ENCODE data around the gene QKI. TPM values are rescaled to one million over a fixed set of nuclear protein-coding genes. Genes with fewer than 3 reads are reported as not detected.

The QKI gene
- total RNA-seq, 1 experiment from 2014 or later: 50.8 TPM

- DNase-seq: no peak
- no peaks in the 10 kb centered on the region for H4K20me1 ChIP-seq (ENCODE audit: insufficient read depth)
- no peaks in the 10 kb centered on the region for H3K9me2 ChIP-seq (ENCODE audit: insufficient read depth)
- intact Hi-C loops (cut with micrococcal nuclease; ENCODE audit: unreplicated experiment): no loop called here
- no peaks in the 10 kb centered on the region for H3K36me3 ChIP-seq (ENCODE audit: low read depth)
- H3K27me3 ChIP-seq (ENCODE audit: insufficient read depth, low read depth): peaks cover 89% of the 10 kb centered on the region
- CTCF ChIA-PET: no interaction called here
- POLR2A ChIA-PET (ENCODE audit: unreplicated experiment): no interaction called here
- no TSS peak for BruUV-seq (replicated peaks)
- no peaks in the 10 kb centered on the region for H3K9me3 ChIP-seq (ENCODE audit: insufficient read depth, low read depth)
- no peak overlapping the region for H2AFZ ChIP-seq
- H3K4me1 ChIP-seq (replicated peaks; ENCODE audit: insufficient read depth): no peaks in the 10 kb centered on the region
- TF ChIP-seq EZH2 (IDR thresholded peaks at IDR 0.05; ENCODE audit: low read depth) (no peak), CTCF (conservative IDR thresholded peaks at IDR 0.05) (no peak)
- H3K4me2 ChIP-seq: no peak overlapping the region
- no peak overlapping the region for H3K27ac ChIP-seq
- H3K4me3 ChIP-seq: no peak overlapping the region
- no peaks in the 10 kb centered on the region for H3K79me2 ChIP-seq (ENCODE audit: low read depth)
- no peaks in the 10 kb centered on the region for H3F3A ChIP-seq (ENCODE audit: insufficient read depth, low read depth)
These were observed 191.0 kb downstream of the QKI start for GRCh38 chr6:163605385-163606097.

GRCh38 chr6:163607792-163608191, 193.3 kb downstream of the QKI start:
- H3K4me3 ChIP-seq: no peak overlapping the region
- no peaks in the 10 kb centered on the region for H3F3A ChIP-seq (ENCODE audit: insufficient read depth, low read depth)
- H3K9me2 ChIP-seq (ENCODE audit: insufficient read depth): no peaks in the 10 kb centered on the region
- no peak overlapping the region for H2AFZ ChIP-seq
- H3K36me3 ChIP-seq (ENCODE audit: low read depth): no peaks in the 10 kb centered on the region
- H3K27ac ChIP-seq: no peak overlapping the region
- ChIA-PET POLR2A (ENCODE audit: unreplicated experiment) (no interaction called here), CTCF (no interaction called here)
- BruUV-seq (replicated peaks): no TSS peak
- TF ChIP-seq EZH2 (IDR thresholded peaks at IDR 0.05; ENCODE audit: low read depth) (no peak), CTCF (conservative IDR thresholded peaks at IDR 0.05) (no peak)
- intact Hi-C loops (cut with micrococcal nuclease; ENCODE audit: unreplicated experiment): no loop called here
- H3K9me3 ChIP-seq (ENCODE audit: insufficient read depth, low read depth): no peaks in the 10 kb centered on the region
- H3K4me1 ChIP-seq (replicated peaks; ENCODE audit: insufficient read depth): no peaks in the 10 kb centered on the region
- H3K4me2 ChIP-seq: no peak overlapping the region
- no peaks in the 10 kb centered on the region for H4K20me1 ChIP-seq (ENCODE audit: insufficient read depth)
- peaks cover 66% of the 10 kb centered on the region for H3K27me3 ChIP-seq (ENCODE audit: insufficient read depth, low read depth)
- no peak for DNase-seq
- H3K79me2 ChIP-seq (ENCODE audit: low read depth): no peaks in the 10 kb centered on the region

GRCh38 chr6:163608204-163608644, 193.7 kb downstream of the QKI start:
- H3K4me2 ChIP-seq: no peak overlapping the region
- H3F3A ChIP-seq (ENCODE audit: insufficient read depth, low read depth): no peaks in the 10 kb centered on the region
- H3K79me2 ChIP-seq (ENCODE audit: low read depth): no peaks in the 10 kb centered on the region
- H3K9me2 ChIP-seq (ENCODE audit: insufficient read depth): no peaks in the 10 kb centered on the region
- CTCF ChIA-PET: no interaction called here
- intact Hi-C loops (cut with micrococcal nuclease; ENCODE audit: unreplicated experiment): no loop called here
- H3K4me1 ChIP-seq (replicated peaks; ENCODE audit: insufficient read depth): no peaks in the 10 kb centered on the region
- no peak for TF ChIP-seq EZH2 (IDR thresholded peaks at IDR 0.05; ENCODE audit: low read depth)
- TF ChIP-seq CTCF (conservative IDR thresholded peaks at IDR 0.05): no peak
- H3K9me3 ChIP-seq (ENCODE audit: insufficient read depth, low read depth): no peaks in the 10 kb centered on the region
- peaks cover 62% of the 10 kb centered on the region for H3K27me3 ChIP-seq (ENCODE audit: insufficient read depth, low read depth)
- H4K20me1 ChIP-seq (ENCODE audit: insufficient read depth): no peaks in the 10 kb centered on the region
- H2AFZ ChIP-seq: no peak overlapping the region
- BruUV-seq (replicated peaks): no TSS peak
- POLR2A ChIA-PET (ENCODE audit: unreplicated experiment): no interaction called here
- no peaks in the 10 kb centered on the region for H3K36me3 ChIP-seq (ENCODE audit: low read depth)
- H3K4me3 ChIP-seq: no peak overlapping the region
- no peak overlapping the region for H3K27ac ChIP-seq
- no peak for DNase-seq

Measured in PC-9 (cell line).